Esophagus muscularis mucosa (tissue), 4 donors: ENCODE results near the gene MID1.

Experiments used
- CTCF ChIP-seq, 3 experiments: fragments of 200-600 bp in 2 of 3; fragments of 450-650 bp in 1 of 3; sonication (generic) in 2 of 3; IDR thresholded peaks; one replicate each; pipeline ENCODE4 v1.5.1; 2017 to 2019; ENCODE audit warnings: antibody characterized with exemption in 3 of 3, mild to moderate bottlenecking in 2 of 3, moderate library complexity in 1 of 3
- EP300 ChIP-seq: sonication (generic); formaldehyde crosslinking; IDR thresholded peaks from one replicate; pipeline ENCODE4 v1.6.1; 2017; ENCODE audit warnings: antibody characterized with exemption
- POLR2A ChIP-seq: fragments of 450-650 bp; IDR thresholded peaks from one replicate; pipeline ENCODE4 v1.6.1; 2017; ENCODE audit warnings: antibody characterized with exemption, moderate library complexity, mild to moderate bottlenecking, low read depth
- POLR2AphosphoS5 ChIP-seq, 2 donors: sonication (generic); formaldehyde crosslinking; IDR thresholded peaks; one replicate each; pipeline ENCODE4 v1.6.1; 2017; ENCODE audit warnings: antibody characterized with exemption in 2 of 2

- TF ChIP-seq CTCF (IDR thresholded peaks at IDR 0.05): no peak
- no peak for TF ChIP-seq POLR2A
- no peak for TF ChIP-seq POLR2AphosphoS5 (IDR thresholded peaks at IDR 0.05)
- TF ChIP-seq EP300: no peak
Measured at GRCh38 chrX:10525381-10526120, 94.8 kb downstream of the MID1 start.
